ENCODE data around the gene DEPDC7.

The DEPDC7 gene

DNA sequence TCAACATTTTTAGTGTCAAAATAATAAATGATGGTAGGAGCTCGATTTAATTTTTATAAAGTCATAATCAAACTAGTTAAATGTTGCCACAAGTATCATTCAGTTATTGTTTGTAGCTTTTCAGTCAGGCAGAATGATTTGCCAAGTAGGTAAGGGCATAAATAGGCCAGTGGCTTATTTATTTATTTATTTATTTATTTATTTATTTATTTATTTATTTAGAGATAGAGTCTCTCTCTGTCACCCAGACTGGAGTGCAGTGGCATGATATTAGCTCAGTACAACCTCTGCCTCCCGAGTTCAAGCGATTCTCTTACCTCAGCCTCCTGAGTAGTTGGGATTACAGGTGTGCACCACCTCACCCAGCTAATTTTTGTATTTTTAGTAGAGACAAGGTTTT lies 43.4 kb upstream of the DEPDC7 start (continued):
- TF ChIP-seq, protein P1, sequence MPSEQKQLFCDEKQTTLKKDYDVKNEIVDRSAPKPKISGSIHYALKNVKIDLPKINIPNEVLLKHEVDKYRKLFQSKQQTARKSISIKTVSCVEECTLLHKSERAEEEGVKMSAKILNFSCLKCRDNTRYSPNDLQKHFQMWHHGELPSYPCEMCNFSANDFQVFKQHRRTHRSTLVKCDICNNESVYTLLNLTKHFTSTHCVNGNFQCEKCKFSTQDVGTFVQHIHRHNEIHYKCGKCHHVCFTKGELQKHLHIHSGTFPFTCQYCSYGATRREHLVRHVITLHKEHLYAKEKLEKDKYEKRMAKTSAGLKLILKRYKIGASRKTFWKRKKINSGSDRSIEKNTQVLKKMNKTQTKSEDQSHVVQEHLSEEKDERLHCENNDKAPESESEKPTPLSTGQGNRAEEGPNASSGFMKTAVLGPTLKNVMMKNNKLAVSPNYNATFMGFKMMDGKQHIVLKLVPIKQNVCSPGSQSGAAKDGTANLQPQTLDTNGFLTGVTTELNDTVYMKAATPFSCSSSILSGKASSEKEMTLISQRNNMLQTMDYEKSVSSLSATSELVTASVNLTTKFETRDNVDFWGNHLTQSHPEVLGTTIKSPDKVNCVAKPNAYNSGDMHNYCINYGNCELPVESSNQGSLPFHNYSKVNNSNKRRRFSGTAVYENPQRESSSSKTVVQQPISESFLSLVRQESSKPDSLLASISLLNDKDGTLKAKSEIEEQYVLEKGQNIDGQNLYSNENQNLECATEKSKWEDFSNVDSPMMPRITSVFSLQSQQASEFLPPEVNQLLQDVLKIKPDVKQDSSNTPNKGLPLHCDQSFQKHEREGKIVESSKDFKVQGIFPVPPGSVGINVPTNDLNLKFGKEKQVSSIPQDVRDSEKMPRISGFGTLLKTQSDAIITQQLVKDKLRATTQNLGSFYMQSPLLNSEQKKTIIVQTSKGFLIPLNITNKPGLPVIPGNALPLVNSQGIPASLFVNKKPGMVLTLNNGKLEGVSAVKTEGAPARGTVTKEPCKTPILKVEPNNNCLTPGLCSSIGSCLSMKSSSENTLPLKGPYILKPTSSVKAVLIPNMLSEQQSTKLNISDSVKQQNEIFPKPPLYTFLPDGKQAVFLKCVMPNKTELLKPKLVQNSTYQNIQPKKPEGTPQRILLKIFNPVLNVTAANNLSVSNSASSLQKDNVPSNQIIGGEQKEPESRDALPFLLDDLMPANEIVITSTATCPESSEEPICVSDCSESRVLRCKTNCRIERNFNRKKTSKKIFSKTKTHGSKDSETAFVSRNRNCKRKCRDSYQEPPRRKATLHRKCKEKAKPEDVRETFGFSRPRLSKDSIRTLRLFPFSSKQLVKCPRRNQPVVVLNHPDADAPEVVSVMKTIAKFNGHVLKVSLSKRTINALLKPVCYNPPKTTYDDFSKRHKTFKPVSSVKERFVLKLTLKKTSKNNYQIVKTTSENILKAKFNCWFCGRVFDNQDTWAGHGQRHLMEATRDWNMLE (tag by site-specific recombination; conservative IDR thresholded peaks at IDR 0.05; ENCODE audit: low read depth) = peak; percentile 87
- TF ChIP-seq, protein P2, sequence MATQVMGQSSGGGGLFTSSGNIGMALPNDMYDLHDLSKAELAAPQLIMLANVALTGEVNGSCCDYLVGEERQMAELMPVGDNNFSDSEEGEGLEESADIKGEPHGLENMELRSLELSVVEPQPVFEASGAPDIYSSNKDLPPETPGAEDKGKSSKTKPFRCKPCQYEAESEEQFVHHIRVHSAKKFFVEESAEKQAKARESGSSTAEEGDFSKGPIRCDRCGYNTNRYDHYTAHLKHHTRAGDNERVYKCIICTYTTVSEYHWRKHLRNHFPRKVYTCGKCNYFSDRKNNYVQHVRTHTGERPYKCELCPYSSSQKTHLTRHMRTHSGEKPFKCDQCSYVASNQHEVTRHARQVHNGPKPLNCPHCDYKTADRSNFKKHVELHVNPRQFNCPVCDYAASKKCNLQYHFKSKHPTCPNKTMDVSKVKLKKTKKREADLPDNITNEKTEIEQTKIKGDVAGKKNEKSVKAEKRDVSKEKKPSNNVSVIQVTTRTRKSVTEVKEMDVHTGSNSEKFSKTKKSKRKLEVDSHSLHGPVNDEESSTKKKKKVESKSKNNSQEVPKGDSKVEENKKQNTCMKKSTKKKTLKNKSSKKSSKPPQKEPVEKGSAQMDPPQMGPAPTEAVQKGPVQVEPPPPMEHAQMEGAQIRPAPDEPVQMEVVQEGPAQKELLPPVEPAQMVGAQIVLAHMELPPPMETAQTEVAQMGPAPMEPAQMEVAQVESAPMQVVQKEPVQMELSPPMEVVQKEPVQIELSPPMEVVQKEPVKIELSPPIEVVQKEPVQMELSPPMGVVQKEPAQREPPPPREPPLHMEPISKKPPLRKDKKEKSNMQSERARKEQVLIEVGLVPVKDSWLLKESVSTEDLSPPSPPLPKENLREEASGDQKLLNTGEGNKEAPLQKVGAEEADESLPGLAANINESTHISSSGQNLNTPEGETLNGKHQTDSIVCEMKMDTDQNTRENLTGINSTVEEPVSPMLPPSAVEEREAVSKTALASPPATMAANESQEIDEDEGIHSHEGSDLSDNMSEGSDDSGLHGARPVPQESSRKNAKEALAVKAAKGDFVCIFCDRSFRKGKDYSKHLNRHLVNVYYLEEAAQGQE (tag by site-specific recombination; IDR thresholded peaks at IDR 0.05) = peak; percentile 69
- TF ChIP-seq ZNF654 (tag by site-specific recombination; IDR thresholded peaks at IDR 0.05; ENCODE audit: low read depth) (peak; percentile 39), ZNF558 (tag by site-specific recombination; IDR thresholded peaks at IDR 0.05) (peak; percentile 74), ZNF202 (tag by site-specific recombination; IDR thresholded peaks at IDR 0.05; ENCODE audit: borderline replicate concordance) (peak; percentile 40; the same call in 1 of the 2 replicates), ZNF292 (tag by site-specific recombination; IDR thresholded peaks at IDR 0.05; ENCODE audit: borderline replicate concordance, low read depth) (0 out of 2 replicates have a peak, but pooled peaks have one; percentile 11), ZXDB (tag by site-specific recombination; IDR thresholded peaks at IDR 0.05) (peak; percentile 62; the same call in 1 of the 2 replicates), ZNF138 (tag by site-specific recombination; IDR thresholded peaks at IDR 0.05; ENCODE audit: borderline replicate concordance) (0 out of 2 replicates have a peak, but pooled peaks have one; percentile 36)

GRCh38 chr11:32972781-32973180 lies 42.9 kb upstream of the DEPDC7 start:
- Histone ChIP-seq H3K36me3 (ENCODE audit: control insufficient read depth in 2 of 2, insufficient read depth in 1 of 2, low read length in 2 of 2) (peaks cover 4 to 51% of the 10 kb centered on the region in 2 experiments), H3K4me3 (ENCODE audit: low read depth, low read length) (no peak overlapping the region), H3K27ac (ENCODE audit: extremely low read depth, low read depth, low read length) (no peak overlapping the region), H3K4me1 (ENCODE audit: control insufficient read depth, insufficient read depth, low read length) (no peaks in the 10 kb centered on the region), H3K9me3 (ENCODE audit: control insufficient read depth, insufficient read depth, low read depth, low read length) (no peaks in the 10 kb centered on the region)
- TF ChIP-seq BCL11B (tag by site-specific recombination; IDR thresholded peaks at IDR 0.05; ENCODE audit: low read depth) (no peak), ZNF449 (tag by site-specific recombination; IDR thresholded peaks at IDR 0.05) (peak; percentile 91), ZBTB1 (tag by site-specific recombination; IDR thresholded peaks at IDR 0.05) (no peak), ZNF544 (tag by site-specific recombination; IDR thresholded peaks at IDR 0.05) (no peak), ZNF830 (tag by site-specific recombination; IDR thresholded peaks at IDR 0.05; ENCODE audit: low read depth) (no peak), ZNF530 (tag by site-specific recombination; IDR thresholded peaks at IDR 0.05; ENCODE audit: low read depth) (no peak), KLF8 (tag by site-specific recombination; IDR thresholded peaks at IDR 0.05) (no peak)
- TF ChIP-seq, protein P3, sequence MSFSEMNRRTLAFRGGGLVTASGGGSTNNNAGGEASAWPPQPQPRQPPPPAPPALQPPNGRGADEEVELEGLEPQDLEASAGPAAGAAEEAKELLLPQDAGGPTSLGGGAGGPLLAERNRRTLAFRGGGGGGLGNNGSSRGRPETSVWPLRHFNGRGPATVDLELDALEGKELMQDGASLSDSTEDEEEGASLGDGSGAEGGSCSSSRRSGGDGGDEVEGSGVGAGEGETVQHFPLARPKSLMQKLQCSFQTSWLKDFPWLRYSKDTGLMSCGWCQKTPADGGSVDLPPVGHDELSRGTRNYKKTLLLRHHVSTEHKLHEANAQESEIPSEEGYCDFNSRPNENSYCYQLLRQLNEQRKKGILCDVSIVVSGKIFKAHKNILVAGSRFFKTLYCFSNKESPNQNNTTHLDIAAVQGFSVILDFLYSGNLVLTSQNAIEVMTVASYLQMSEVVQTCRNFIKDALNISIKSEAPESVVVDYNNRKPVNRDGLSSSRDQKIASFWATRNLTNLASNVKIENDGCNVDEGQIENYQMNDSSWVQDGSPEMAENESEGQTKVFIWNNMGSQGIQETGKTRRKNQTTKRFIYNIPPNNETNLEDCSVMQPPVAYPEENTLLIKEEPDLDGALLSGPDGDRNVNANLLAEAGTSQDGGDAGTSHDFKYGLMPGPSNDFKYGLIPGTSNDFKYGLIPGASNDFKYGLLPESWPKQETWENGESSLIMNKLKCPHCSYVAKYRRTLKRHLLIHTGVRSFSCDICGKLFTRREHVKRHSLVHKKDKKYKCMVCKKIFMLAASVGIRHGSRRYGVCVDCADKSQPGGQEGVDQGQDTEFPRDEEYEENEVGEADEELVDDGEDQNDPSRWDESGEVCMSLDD (tag by site-specific recombination; IDR thresholded peaks at IDR 0.05) = no peak
- ChIA-PET POLR2A (no interaction called here), CTCF (no interaction called here)
